Trophoblast cell (in vitro differentiated cells and primary cell): ENCODE measurements around the gene TBC1D5.
"Not testable (repeated sequence)": the region's sequence is repeated elsewhere in the genome, so short reads cannot be mapped to it uniquely, and the experiment has no call there.

Source experiments
- DNase-seq, 2 donors: peaks; one replicate each; pipeline ENCODE4 v3.0.0-alpha.2; 2016
- H2AFZ ChIP-seq: 2 replicates; pipeline ENCODE4 v1.6.1; 2013; ENCODE audit warnings: low read length, moderate library complexity, mild to moderate bottlenecking; ENCODE audit not compliant: insufficient read depth, poor library complexity
- H2AK5ac ChIP-seq: 2 replicates; pipeline ENCODE4 v1.6.1; 2013; ENCODE audit warnings: mild to moderate bottlenecking, low read length
- H2BK120ac ChIP-seq: 2 replicates; pipeline ENCODE4 v1.6.1; 2013; ENCODE audit warnings: low read length, mild to moderate bottlenecking, moderate library complexity; ENCODE audit not compliant: insufficient read depth, poor library complexity
- H2BK12ac ChIP-seq: 2 replicates; pipeline ENCODE4 v1.6.1; 2013; ENCODE audit warnings: mild to moderate bottlenecking, low read length, moderate library complexity
- H2BK5ac ChIP-seq: 2 replicates; pipeline ENCODE4 v1.6.1; 2013; ENCODE audit warnings: low read length, low read depth, moderate library complexity, mild to moderate bottlenecking; ENCODE audit not compliant: poor library complexity
- H3K14ac ChIP-seq: 2 replicates; pipeline ENCODE4 v1.6.1; 2013; ENCODE audit warnings: mild to moderate bottlenecking, low read length
- H3K18ac ChIP-seq: 2 replicates; pipeline ENCODE4 v1.6.1; 2013; ENCODE audit warnings: mild to moderate bottlenecking, low read length
- H3K23ac ChIP-seq: 2 replicates; pipeline ENCODE4 v1.6.1; 2013; ENCODE audit warnings: low read length
- H3K27ac ChIP-seq: 2 replicates; pipeline ENCODE4 v1.5.1; 2013; ENCODE audit warnings: low read depth, mild to moderate bottlenecking, inconsistent platforms, low read length, moderate library complexity
- H3K27me3 ChIP-seq: 2 replicates; pipeline ENCODE4 v1.6.1; 2013; ENCODE audit warnings: inconsistent platforms, mild to moderate bottlenecking, low read length, moderate library complexity; ENCODE audit not compliant: insufficient read depth
- H3K36me3 ChIP-seq, 2 experiments: 1 replicate in 1 of 2; 2 replicates in 1 of 2; pipeline ENCODE4 v1.6.1; 2013; ENCODE audit warnings: low read length in 2 of 2, mild to moderate bottlenecking in 2 of 2, moderate library complexity in 1 of 2; ENCODE audit not compliant: insufficient read depth in 2 of 2, control insufficient read depth in 1 of 2
- H3K4ac ChIP-seq: 2 replicates; pipeline ENCODE4 v1.6.1; 2013; ENCODE audit warnings: low read depth, mild to moderate bottlenecking, low read length, moderate library complexity
- H3K4me1 ChIP-seq, 2 experiments: 1 replicate in 1 of 2; 2 replicates in 1 of 2; pipeline ENCODE4 v1.6.1; 2013; ENCODE audit warnings: low read length in 2 of 2, mild to moderate bottlenecking in 2 of 2, moderate library complexity in 1 of 2; ENCODE audit not compliant: insufficient read depth in 2 of 2, control insufficient read depth in 1 of 2
- H3K4me2 ChIP-seq: 2 replicates; pipeline ENCODE4 v1.6.1; 2013; ENCODE audit warnings: inconsistent platforms, mild to moderate bottlenecking, low read length, moderate library complexity
- H3K4me3 ChIP-seq: 2 replicates; pipeline ENCODE4 v1.5.1; 2013; ENCODE audit warnings: mild to moderate bottlenecking, low read depth, low read length, inconsistent platforms
- H3K79me1 ChIP-seq: one replicate; pipeline ENCODE4 v1.6.1; 2013; ENCODE audit warnings: low read length
- H3K79me2 ChIP-seq: 2 replicates; pipeline ENCODE4 v1.6.1; 2013; ENCODE audit warnings: low read length, mild to moderate bottlenecking; ENCODE audit not compliant: control insufficient read depth, insufficient read depth, poor library complexity
- H3K9ac ChIP-seq: 2 replicates; pipeline ENCODE4 v1.6.1; 2013; ENCODE audit warnings: mild to moderate bottlenecking, low read length
- H3K9me3 ChIP-seq: 2 replicates; pipeline ENCODE4 v1.6.1; 2013; ENCODE audit warnings: low read depth, mild to moderate bottlenecking, control low read depth, inconsistent platforms, low read length; ENCODE audit not compliant: insufficient read depth
- H4K12ac ChIP-seq: 2 replicates; pipeline ENCODE4 v1.6.1; 2013; ENCODE audit warnings: low read depth, mild to moderate bottlenecking, low read length, moderate library complexity
- H4K8ac ChIP-seq: 2 replicates; pipeline ENCODE4 v1.6.1; 2013; ENCODE audit warnings: low read depth, mild to moderate bottlenecking, low read length, moderate library complexity
- H4K91ac ChIP-seq: one replicate; pipeline ENCODE4 v1.6.1; 2013; ENCODE audit warnings: low read depth, mild to moderate bottlenecking, low read length, moderate library complexity
- WGBS: extraction: QIAGEN DNeasy Blood & Tissue Kit; methylation state at CpG from one replicate; pipeline ENCODE4 v1.1.7; 2013; ENCODE audit warnings: missing lambda C conversion rate; ENCODE audit not compliant: insufficient read length, insufficient coverage; ENCODE audit errors: extremely low coverage; 5-methylcytosine and 5-hydroxymethylcytosine counted together

Gene TBC1D5

DNA sequence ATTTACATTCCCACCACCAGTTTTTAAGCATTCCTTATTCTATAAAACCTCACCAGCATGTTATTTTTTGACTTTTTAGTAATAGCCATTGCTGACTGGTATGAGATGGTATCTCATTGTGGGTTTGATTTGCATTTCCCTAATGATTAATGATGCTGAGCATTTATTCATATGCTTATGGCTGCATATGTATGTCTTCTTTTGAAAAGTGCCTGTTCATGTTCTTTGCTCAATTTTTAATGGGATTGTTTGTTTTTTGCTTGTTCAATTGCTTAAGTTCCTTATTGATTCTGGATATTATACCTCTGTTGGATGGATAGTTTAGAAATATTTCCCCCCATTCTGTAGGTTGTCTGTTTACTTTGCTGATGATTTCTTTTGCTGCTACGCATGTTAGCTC lies 16.1 kb downstream of the TBC1D5 start:
- H3K4me1 ChIP-seq, result no peaks in the 10 kb centered on the region
- no peak overlapping the region for H3K14ac ChIP-seq
- H3K4ac ChIP-seq, result no peak overlapping the region
- no peak overlapping the region for H3K4me3 ChIP-seq
- no peak overlapping the region for H4K91ac ChIP-seq
- H3K27ac ChIP-seq, result no peak overlapping the region
- peaks cover 0 to 3% of the 10 kb centered on the region in 2 experiments for H3K36me3 ChIP-seq
- no peak overlapping the region for H3K9ac ChIP-seq
- H3K23ac ChIP-seq, result no peak overlapping the region
- no peak overlapping the region for H4K12ac ChIP-seq
- H3K9me3 ChIP-seq, result no peaks in the 10 kb centered on the region
- H2AK5ac ChIP-seq, result no peak overlapping the region
- no peaks in the 10 kb centered on the region for H3K27me3 ChIP-seq
- H3K79me1 ChIP-seq, result no peaks in the 10 kb centered on the region
- no CpG with 5 or more reads among the region's 1 CpG for WGBS
- no peak overlapping the region for H2AFZ ChIP-seq
- H3K4me2 ChIP-seq, result no peak overlapping the region
- H2BK12ac ChIP-seq, result no peak overlapping the region
- H4K8ac ChIP-seq, result no peak overlapping the region
- H2BK120ac ChIP-seq, result no peak overlapping the region
- no peak overlapping the region for H3K18ac ChIP-seq
- no peaks in the 10 kb centered on the region for H3K79me2 ChIP-seq
- no peak for DNase-seq
- no peak overlapping the region for H2BK5ac ChIP-seq

DNA sequence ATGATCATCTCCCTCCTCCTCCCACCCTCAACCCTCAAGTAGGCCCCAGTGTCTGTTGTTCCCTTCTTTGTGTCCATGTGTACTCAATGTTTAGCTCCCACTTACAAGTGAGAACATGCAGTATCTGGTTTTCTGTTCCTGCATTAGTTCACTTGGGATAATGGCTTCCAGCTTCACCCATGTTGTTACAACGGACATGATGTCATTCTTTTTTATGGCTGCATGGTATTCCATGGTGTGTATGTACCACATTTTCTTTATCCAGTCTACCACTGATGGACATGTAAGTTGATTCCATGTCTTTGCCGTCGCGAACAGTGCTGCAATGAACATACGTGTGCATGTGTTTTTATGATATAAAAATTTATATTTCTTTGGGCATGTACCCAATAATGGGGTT lies 16.6 kb downstream of the TBC1D5 start:
- H3K9ac ChIP-seq, H3K27ac ChIP-seq, H4K8ac ChIP-seq, H4K12ac ChIP-seq, H3K9me3 ChIP-seq, H2BK5ac ChIP-seq, H3K79me2 ChIP-seq, H2BK12ac ChIP-seq, H3K14ac ChIP-seq, H3K4ac ChIP-seq, H3K36me3 ChIP-seq, H4K91ac ChIP-seq, H3K18ac ChIP-seq, H3K4me1 ChIP-seq, H3K23ac ChIP-seq, H3K4me3 ChIP-seq, H2AFZ ChIP-seq, H2AK5ac ChIP-seq, H3K27me3 ChIP-seq, H3K79me1 ChIP-seq, DNase-seq, H2BK120ac ChIP-seq, H3K4me2 ChIP-seq: not testable (repeated sequence)
- WGBS, result no CpG with 5 or more reads among the region's 5 CpGs

DNA sequence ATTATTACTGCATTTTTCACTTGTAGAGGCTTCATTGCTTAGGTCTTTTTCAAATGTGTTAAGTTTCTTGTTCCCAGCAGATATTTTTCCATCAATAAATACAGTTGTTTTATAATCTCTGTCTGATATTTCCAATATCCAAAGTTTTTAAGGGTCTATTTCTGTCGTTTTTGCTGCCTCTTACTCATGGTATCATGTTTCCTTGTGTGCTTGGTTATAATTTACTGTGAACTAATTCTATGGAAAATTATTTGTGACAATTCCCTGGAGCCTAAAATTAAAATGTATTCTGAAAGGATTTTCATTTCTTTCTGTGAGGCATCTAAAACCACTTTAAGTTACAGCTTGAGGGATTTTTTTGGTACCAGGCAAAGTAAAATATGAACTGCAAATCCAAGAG lies 17.5 kb downstream of the TBC1D5 start:
- no peaks in the 10 kb centered on the region for H3K27me3 ChIP-seq
- no peak overlapping the region for H2AFZ ChIP-seq
- no CpG with 5 or more reads among the region's 1 CpG for WGBS
- no peak overlapping the region for H3K23ac ChIP-seq
- H3K79me2 ChIP-seq, result no peaks in the 10 kb centered on the region
- H2AK5ac ChIP-seq, result no peak overlapping the region
- H3K4ac ChIP-seq, result no peak overlapping the region
- H3K36me3 ChIP-seq, result peaks cover 0 to 3% of the 10 kb centered on the region in 2 experiments
- no peak overlapping the region for H4K12ac ChIP-seq
- H3K4me3 ChIP-seq, result no peak overlapping the region
- no peak overlapping the region for H3K27ac ChIP-seq
- H2BK5ac ChIP-seq, result no peak overlapping the region
- H2BK120ac ChIP-seq, result no peak overlapping the region
- H2BK12ac ChIP-seq, result no peak overlapping the region
- H4K8ac ChIP-seq, result no peak overlapping the region
- H3K9ac ChIP-seq, result no peak overlapping the region
- no peak for DNase-seq
- no peaks in the 10 kb centered on the region for H3K4me1 ChIP-seq
- H3K18ac ChIP-seq, result no peak overlapping the region
- H3K79me1 ChIP-seq, result no peaks in the 10 kb centered on the region
- no peak overlapping the region for H4K91ac ChIP-seq
- no peak overlapping the region for H3K4me2 ChIP-seq
- H3K14ac ChIP-seq, result no peak overlapping the region
- no peaks in the 10 kb centered on the region for H3K9me3 ChIP-seq

DNA sequence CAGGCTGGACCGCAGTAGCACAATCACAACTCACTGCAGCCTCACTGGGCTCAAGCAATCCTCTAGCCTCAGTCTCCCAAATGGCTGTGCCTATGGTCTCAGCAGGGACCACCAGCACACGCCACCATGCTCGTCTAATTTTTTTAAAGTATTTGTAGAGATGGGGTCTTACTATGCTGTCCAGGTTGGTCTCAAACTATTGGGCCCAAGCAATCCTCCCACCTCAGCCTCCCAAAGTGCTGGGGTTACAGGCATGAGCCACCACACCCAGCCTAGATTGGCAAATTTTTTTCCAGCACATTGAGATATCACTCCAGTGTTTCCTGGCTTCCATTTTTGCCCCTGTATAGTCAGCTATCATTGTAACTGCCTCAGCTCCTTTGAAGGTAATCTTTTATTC lies 18.3 kb downstream of the TBC1D5 start:
- no peak overlapping the region for H2BK5ac ChIP-seq
- no peak overlapping the region for H3K9ac ChIP-seq
- H2BK120ac ChIP-seq, result no peak overlapping the region
- no peak overlapping the region for H3K27ac ChIP-seq
- H3K4me3 ChIP-seq, result no peak overlapping the region
- H2BK12ac ChIP-seq, result no peak overlapping the region
- no peaks in the 10 kb centered on the region for H3K4me1 ChIP-seq
- DNase-seq, result no peak
- H3K4me2 ChIP-seq, result no peak overlapping the region
- no peak overlapping the region for H3K4ac ChIP-seq
- no peak overlapping the region for H2AFZ ChIP-seq
- no peak overlapping the region for H2AK5ac ChIP-seq
- no peak overlapping the region for H4K91ac ChIP-seq
- H3K14ac ChIP-seq, result no peak overlapping the region
- no peak overlapping the region for H4K12ac ChIP-seq
- H3K79me2 ChIP-seq, result no peaks in the 10 kb centered on the region
- H4K8ac ChIP-seq, result no peak overlapping the region
- no CpG with 5 or more reads among the region's 3 CpGs for WGBS
- no peaks in the 10 kb centered on the region for H3K36me3 ChIP-seq
- H3K9me3 ChIP-seq, result no peaks in the 10 kb centered on the region
- H3K23ac ChIP-seq, result no peak overlapping the region
- no peak overlapping the region for H3K18ac ChIP-seq
- no peaks in the 10 kb centered on the region for H3K79me1 ChIP-seq
- H3K27me3 ChIP-seq, result no peaks in the 10 kb centered on the region
